GM20000 (cell line): ENCODE measurements around the gene CD63.

Experiments used
- DNase-seq: peaks from one replicate; pipeline ENCODE4 v3.0.0; 2012; ENCODE audit warnings: low spot score
- CTCF ChIP-seq: IDR thresholded peaks from 2 replicates; pipeline ENCODE4 v1.5.1; 2012; ENCODE audit warnings: mild to moderate bottlenecking, control low read depth; ENCODE audit errors: extremely low read depth, missing control alignments

CD63 gene

GRCh38 chr12:55736780-55737580 is 8.2 kb upstream of the CD63 start:
- TF ChIP-seq CTCF, result peak; percentile 81
- DNase-seq, result peak; percentile 63

- DNase-seq, result no peak
- TF ChIP-seq CTCF, result no peak
Measured at GRCh38 chr12:55736076-55736475, 7.3 kb upstream of the CD63 start.

- no peak for DNase-seq
- TF ChIP-seq CTCF, result no peak
Measured at GRCh38 chr12:55734595-55734994, 5.8 kb upstream of the CD63 start.

- TF ChIP-seq CTCF, result no peak
- DNase-seq, result no peak
Measured at GRCh38 chr12:55733858-55734257, 5.0 kb upstream of the CD63 start.

GRCh38 chr12:55733021-55733555 is 4.3 kb upstream of the CD63 start:
- no peak for DNase-seq
- TF ChIP-seq CTCF, result no peak

- TF ChIP-seq CTCF, result no peak
- DNase-seq, result no peak
Measured at GRCh38 chr12:55732288-55732687, 3.5 kb upstream of the CD63 start.
